ENCODE measurements around the gene PRF1.
"Not testable (repeated sequence)": the region's sequence is repeated elsewhere in the genome, so short reads cannot be mapped to it uniquely, and the experiment has no call there.

Gene PRF1

DNA sequence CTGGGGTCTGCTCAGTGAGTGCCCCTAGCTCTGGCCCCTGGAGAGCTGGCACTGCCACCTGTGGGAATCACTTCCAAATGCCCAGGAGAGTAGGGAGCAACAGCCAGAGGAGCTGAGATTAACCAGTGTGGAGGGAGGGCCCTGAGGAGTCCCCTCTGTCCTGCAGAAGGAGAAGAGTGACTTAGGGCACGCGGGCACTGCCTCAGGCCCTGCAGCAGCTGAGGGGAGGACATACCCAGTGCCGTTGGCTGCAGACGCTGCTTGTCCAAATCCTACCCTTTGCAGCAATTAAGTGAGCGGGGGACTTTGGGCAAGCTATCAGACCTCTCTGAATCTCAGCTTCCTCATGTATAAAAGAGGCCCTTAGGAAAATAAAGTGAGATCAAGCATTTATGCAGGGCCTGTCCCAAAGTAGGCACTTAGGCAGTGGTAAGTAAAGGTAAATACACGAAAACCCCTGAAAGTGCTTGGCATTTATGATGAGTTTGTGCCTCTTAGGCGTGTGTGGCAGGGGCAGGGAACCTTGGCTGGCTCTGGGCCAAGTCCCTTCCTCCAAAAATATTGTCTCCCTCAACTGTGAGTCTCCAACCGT lies 16.9 kb downstream of the PRF1 start:
- Histone ChIP-seq H3K9me3 (ENCODE audit: severe bottlenecking) (no peaks in the 10 kb centered on the region), H3K27me3 (ENCODE audit: insufficient read depth, low read depth, severe bottlenecking) (no peaks in the 10 kb centered on the region), H3K27ac (0 out of 2 replicates have a peak overlapping the region, but pooled peaks have one; percentile 22), H3K4me3 (ENCODE audit: low read depth, low read length) (no peak overlapping the region), H3K36me3 (no peaks in the 10 kb centered on the region)
- peak; percentile 5 for DNase-seq
- TF ChIP-seq, protein P1, sequence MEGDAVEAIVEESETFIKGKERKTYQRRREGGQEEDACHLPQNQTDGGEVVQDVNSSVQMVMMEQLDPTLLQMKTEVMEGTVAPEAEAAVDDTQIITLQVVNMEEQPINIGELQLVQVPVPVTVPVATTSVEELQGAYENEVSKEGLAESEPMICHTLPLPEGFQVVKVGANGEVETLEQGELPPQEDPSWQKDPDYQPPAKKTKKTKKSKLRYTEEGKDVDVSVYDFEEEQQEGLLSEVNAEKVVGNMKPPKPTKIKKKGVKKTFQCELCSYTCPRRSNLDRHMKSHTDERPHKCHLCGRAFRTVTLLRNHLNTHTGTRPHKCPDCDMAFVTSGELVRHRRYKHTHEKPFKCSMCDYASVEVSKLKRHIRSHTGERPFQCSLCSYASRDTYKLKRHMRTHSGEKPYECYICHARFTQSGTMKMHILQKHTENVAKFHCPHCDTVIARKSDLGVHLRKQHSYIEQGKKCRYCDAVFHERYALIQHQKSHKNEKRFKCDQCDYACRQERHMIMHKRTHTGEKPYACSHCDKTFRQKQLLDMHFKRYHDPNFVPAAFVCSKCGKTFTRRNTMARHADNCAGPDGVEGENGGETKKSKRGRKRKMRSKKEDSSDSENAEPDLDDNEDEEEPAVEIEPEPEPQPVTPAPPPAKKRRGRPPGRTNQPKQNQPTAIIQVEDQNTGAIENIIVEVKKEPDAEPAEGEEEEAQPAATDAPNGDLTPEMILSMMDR (IDR thresholded peaks at IDR 0.05; ENCODE audit: low read depth, low read length), result no peak

DNA sequence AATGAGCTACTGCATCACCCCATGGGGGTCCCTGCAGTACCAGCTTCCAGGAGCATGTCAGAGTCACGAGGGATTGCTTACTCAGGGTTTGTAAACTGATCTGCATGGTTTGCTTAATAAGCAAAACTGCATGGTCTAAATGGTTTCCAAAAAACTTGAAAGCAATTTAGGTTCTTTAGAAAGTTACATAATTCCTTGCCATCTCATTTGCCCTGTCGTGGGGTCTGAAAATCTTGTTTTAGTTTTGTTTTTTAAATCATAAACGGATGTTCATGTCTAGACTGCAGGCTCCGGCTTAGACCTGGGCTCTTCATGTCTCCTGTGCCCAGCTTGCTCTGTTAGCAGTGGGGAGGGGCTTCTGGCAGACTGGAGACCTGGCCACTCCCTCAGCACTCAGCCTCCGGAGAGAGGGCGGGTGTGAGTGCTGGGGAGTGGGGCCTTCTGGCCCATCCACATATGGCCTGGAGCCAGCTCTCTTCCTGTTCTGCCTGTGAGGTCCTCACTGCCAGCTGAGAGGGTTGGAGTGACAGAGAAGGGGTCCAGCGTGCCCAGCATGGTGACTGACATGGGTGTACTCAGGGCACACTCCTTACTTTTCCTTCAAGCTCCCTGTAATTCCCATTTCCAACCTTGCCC lies 17.5 kb downstream of the PRF1 start:
- Histone ChIP-seq H3K27ac (peak overlapping the region; percentile 36), H3K4me3 (ENCODE audit: low read depth, low read length) (no peak overlapping the region), H3K36me3 (no peaks in the 10 kb centered on the region), H3K9me3 (ENCODE audit: severe bottlenecking) (no peaks in the 10 kb centered on the region), H3K27me3 (ENCODE audit: insufficient read depth, low read depth, severe bottlenecking) (no peaks in the 10 kb centered on the region)
- DNase-seq, result peak; percentile 92
- TF ChIP-seq, protein P1 (IDR thresholded peaks at IDR 0.05; ENCODE audit: low read depth, low read length), result no peak

DNA sequence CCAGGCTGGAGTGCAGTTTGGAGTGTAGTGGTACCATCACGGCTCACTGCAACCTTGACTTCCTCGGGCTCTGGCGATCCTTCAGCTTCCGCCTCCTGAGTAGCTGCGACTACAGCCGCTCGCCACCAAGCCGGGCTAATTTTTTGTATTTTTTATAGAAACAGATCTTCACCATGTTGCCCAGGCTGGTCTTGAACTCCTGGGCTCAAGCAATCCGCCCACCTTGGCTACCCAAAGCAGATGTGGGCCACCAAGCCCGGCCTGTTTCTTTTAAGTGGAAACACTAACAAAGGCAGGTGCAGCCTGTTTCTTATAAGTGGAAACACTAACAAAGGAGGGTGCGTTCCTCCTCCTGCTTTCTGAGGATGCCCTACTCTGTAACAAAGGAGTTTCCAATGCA lies 18.2 kb downstream of the PRF1 start:
- TF ChIP-seq, protein P1 (IDR thresholded peaks at IDR 0.05; ENCODE audit: low read depth, low read length), result no peak
- no peak for DNase-seq
- H3K27ac ChIP-seq, result peak overlapping the region; percentile 36
- no peaks in the 10 kb centered on the region for H3K27me3 ChIP-seq (ENCODE audit: insufficient read depth, low read depth, severe bottlenecking)
- H3K4me3 ChIP-seq (ENCODE audit: low read depth, low read length), result no peak overlapping the region
- no peaks in the 10 kb centered on the region for H3K9me3 ChIP-seq (ENCODE audit: severe bottlenecking)
- no peaks in the 10 kb centered on the region for H3K36me3 ChIP-seq

DNA sequence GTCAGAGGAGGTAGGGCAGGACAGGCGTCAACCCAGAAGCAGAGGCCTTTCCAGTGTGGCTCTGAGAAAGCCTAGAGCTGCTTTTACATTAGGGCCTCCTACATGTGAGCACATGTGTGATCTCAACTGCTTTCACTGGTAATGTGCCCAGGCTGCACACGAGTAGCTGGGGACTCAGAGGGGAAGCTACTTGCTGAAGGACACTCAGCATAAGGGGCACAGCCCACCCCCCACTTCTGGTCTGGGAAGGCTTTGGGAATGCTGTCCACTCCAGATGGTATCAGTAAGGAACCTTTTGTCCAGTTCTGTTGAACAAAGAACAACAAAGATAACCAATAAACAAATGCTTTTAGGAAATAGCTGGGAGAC lies 18.9 kb downstream of the PRF1 start:
- no peaks in the 10 kb centered on the region for H3K9me3 ChIP-seq (ENCODE audit: severe bottlenecking)
- DNase-seq, result no peak
- TF ChIP-seq, protein P1 (IDR thresholded peaks at IDR 0.05; ENCODE audit: low read depth, low read length), result no peak

DNA sequence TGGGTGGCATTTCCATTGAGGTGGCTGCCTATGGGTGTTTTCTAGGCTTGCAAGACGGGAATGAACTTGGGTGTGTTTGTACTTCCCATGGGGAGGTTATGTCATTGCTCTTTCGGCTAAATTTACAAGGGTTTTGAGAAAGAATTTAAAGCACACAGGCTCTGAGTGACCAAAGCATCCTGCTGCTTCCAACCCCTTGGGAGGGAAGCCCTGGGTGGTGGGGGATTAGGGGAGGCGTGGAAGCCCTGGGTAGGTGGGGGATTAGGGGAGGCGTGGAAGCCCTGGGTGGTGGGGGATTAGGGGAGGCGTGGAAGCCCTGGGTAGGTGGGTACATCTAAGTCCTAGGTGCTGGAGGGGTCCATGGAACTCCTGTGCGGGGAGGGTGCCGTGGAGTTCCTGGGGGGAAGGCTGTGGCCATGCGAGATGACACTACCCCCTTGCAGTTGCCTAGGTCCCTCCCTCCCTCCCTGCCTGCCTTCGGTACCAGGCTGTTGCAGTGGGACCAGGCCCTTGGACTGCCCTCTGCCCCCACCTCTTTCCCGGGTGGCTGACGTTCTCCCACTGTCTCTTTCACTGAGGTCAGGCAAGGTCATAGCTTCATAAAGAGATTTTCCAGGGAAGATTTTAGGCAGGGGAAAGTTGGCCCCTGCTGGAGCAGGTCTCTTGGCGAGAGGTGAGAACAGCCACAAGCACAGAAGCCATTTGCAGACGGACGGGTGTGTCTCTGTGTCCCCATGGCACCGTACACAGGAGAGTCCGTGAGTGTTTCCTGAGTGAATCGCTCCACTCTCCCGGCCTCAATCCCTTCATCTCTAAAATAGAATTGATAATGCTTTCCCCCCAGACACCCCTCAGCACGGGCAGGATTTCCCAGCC lies 19.5 kb downstream of the PRF1 start:
- H3K27me3 ChIP-seq (ENCODE audit: insufficient read depth, low read depth, severe bottlenecking), result no peaks in the 10 kb centered on the region
- no peak overlapping the region for H3K4me3 ChIP-seq (ENCODE audit: low read depth, low read length)
- TF ChIP-seq, protein P1 (IDR thresholded peaks at IDR 0.05; ENCODE audit: low read depth, low read length), result no peak
- DNase-seq, result no peak
- H3K27ac ChIP-seq, result no peak overlapping the region
- no peaks in the 10 kb centered on the region for H3K36me3 ChIP-seq
- no peaks in the 10 kb centered on the region for H3K9me3 ChIP-seq (ENCODE audit: severe bottlenecking)

More for the DNA sequence above, 18.9 kb downstream of the PRF1 start:
- no peak overlapping the region for H3K27ac ChIP-seq
- no peaks in the 10 kb centered on the region for H3K27me3 ChIP-seq (ENCODE audit: insufficient read depth, low read depth, severe bottlenecking)
- no peaks in the 10 kb centered on the region for H3K36me3 ChIP-seq
- H3K4me3 ChIP-seq (ENCODE audit: low read depth, low read length), result no peak overlapping the region

DNA sequence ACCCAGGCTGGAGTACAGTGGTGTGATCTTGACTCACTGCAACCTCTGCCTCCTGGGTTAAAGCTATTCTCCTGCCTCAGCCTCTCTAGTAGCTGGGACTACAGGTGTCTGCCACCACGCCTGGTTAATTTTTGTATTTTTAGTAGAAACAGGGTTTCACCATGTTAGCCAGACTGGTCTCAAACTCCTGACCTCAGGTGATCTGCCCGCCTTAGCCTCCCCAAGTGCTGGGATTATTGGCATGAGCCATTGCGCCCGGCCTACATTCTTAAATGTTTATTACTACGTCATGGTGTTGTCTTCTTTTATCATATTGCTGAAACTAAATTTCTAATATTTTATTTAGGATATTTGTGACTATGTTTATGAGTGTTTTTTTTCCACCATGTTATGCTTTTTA lies 21.4 kb downstream of the PRF1 start:
- H3K9me3 ChIP-seq (ENCODE audit: severe bottlenecking); H3K27ac ChIP-seq; H3K27me3 ChIP-seq (ENCODE audit: insufficient read depth, low read depth, severe bottlenecking); H3K4me3 ChIP-seq (ENCODE audit: low read depth, low read length); H3K36me3 ChIP-seq; DNase-seq: not testable (repeated sequence)

All from WERI-Rb-1 (cell line).